Endothelial cell (in vitro differentiated cells): ENCODE results near the gene USP53. TPM values are rescaled to one million over a fixed set of nuclear protein-coding genes. Genes with fewer than 3 reads are reported as not detected.
"Not testable (repeated sequence)": the region's sequence is repeated elsewhere in the genome, so short reads cannot be mapped to it uniquely, and the experiment has no call there.

Experiments
- DNase-seq: peaks from one replicate; pipeline ENCODE4 v3.0.0; 2021; ENCODE audit warnings: low spot score
- H3K27ac Mint-ChIP-seq: one replicate; pipeline ENCODE4 v1.8.0; 2021; ENCODE audit warnings: mixed read lengths, inconsistent platforms; ENCODE audit not compliant: unreplicated experiment
- H3K27me3 Mint-ChIP-seq: one replicate; pipeline ENCODE4 v1.8.0; 2021; ENCODE audit warnings: mild to moderate bottlenecking, moderate library complexity, mixed read lengths, inconsistent platforms; ENCODE audit not compliant: unreplicated experiment
- H3K36me3 Mint-ChIP-seq: one replicate; pipeline ENCODE4 v1.8.0; 2021; ENCODE audit warnings: mild to moderate bottlenecking, low read depth, mixed read lengths, inconsistent platforms; ENCODE audit not compliant: unreplicated experiment
- H3K4me1 Mint-ChIP-seq: one replicate; pipeline ENCODE4 v1.8.0; 2021; ENCODE audit warnings: mild to moderate bottlenecking, mixed read lengths, inconsistent platforms; ENCODE audit not compliant: unreplicated experiment
- H3K4me3 Mint-ChIP-seq: one replicate; pipeline ENCODE4 v1.8.0; 2021; ENCODE audit warnings: mild to moderate bottlenecking, mixed read lengths, inconsistent platforms; ENCODE audit not compliant: unreplicated experiment
- H3K9me3 Mint-ChIP-seq: one replicate; pipeline ENCODE4 v1.8.0; 2021; ENCODE audit warnings: mixed read lengths, inconsistent platforms; ENCODE audit not compliant: unreplicated experiment
- total RNA-seq: library from RNA; stranded (reverse); fragmentation: NEBNext Ultra II Directional; extraction: Animal tissue kit (Norgen Biotek cat#: 25700); gene quantifications from one replicate; pipeline ENCODE4 v1.2.1, GENCODE V29; 2021; ENCODE audit not compliant: unreplicated experiment
- TF ChIP-seq, protein P1 (sequence below): fragments of 200-600 bp; sonication (generic); IDR thresholded peaks from one replicate; pipeline ENCODE4 v1.5.0; 2021; ENCODE audit warnings: antibody characterized with exemption; ENCODE audit not compliant: unreplicated experiment

The USP53 gene
- total RNA-seq, 1 donor from 2014 or later = 18.5 TPM

DNA sequence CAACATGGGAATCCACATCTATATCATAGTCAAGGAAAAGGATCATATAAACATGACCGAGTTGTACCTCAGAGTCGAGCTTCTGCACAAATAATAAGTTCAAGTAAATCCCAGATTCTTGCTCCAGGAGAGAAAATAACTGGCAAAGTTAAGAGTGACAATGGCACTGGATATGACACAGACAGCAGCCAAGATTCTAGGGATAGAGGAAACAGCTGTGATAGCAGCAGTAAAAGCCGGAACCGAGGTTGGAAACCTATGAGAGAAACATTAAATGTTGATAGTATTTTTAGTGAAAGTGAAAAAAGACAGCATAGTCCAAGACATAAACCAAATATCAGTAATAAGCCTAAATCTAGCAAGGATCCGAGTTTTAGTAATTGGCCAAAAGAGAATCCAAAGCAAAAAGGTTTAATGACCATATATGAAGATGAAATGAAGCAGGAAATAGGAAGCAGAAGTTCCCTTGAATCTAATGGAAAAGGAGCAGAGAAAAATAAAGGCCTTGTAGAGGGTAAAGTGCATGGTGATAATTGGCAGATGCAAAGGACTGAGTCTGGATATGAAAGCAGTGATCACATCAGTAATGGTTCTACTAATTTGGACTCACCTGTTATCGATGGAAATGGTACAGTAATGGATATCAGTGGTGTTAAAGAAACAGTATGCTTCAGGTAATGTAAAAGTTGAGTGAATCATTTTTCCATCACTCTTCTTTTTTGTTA is 59.0 kb downstream of the USP53 start:
- no peak for DNase-seq
- TF ChIP-seq, protein P1, sequence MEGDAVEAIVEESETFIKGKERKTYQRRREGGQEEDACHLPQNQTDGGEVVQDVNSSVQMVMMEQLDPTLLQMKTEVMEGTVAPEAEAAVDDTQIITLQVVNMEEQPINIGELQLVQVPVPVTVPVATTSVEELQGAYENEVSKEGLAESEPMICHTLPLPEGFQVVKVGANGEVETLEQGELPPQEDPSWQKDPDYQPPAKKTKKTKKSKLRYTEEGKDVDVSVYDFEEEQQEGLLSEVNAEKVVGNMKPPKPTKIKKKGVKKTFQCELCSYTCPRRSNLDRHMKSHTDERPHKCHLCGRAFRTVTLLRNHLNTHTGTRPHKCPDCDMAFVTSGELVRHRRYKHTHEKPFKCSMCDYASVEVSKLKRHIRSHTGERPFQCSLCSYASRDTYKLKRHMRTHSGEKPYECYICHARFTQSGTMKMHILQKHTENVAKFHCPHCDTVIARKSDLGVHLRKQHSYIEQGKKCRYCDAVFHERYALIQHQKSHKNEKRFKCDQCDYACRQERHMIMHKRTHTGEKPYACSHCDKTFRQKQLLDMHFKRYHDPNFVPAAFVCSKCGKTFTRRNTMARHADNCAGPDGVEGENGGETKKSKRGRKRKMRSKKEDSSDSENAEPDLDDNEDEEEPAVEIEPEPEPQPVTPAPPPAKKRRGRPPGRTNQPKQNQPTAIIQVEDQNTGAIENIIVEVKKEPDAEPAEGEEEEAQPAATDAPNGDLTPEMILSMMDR = no peak
- H3K4me3 Mint-ChIP-seq = no peak overlapping the region
- peaks cover 1% of the 10 kb centered on the region for H3K27me3 Mint-ChIP-seq
- H3K4me1 Mint-ChIP-seq = peaks cover 7% of the 10 kb centered on the region
- H3K36me3 Mint-ChIP-seq = peaks cover 8% of the 10 kb centered on the region
- no peaks in the 10 kb centered on the region for H3K9me3 Mint-ChIP-seq
- peak overlapping the region; percentile 37 for H3K27ac Mint-ChIP-seq

DNA sequence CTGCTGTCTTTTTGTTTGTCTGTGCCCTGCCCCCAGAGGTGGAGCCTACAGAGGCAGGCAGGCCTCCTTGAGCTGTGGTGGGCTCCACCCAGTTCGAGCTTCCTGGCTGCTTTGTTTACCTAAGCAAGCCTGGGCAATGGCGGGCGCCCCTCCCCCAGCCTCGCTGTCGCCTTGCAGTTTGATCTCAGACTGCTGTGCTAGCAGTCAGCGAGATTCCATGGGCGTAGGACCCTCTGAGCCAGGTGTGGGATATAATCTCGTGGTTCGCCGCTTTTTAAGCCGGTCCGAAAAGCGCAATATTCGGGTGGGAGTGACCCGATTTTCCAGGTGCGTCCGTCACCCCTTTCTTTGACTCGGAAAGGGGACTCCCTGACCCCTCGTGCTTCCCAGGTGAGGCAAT is 67.0 kb downstream of the USP53 start:
- H3K9me3 Mint-ChIP-seq, DNase-seq, H3K27me3 Mint-ChIP-seq, H3K4me1 Mint-ChIP-seq: not testable (repeated sequence)
- peak overlapping the region; percentile 81 for H3K4me3 Mint-ChIP-seq
- H3K36me3 Mint-ChIP-seq = peaks cover 10% of the 10 kb centered on the region
- peak overlapping the region; percentile 11 for H3K27ac Mint-ChIP-seq

DNA sequence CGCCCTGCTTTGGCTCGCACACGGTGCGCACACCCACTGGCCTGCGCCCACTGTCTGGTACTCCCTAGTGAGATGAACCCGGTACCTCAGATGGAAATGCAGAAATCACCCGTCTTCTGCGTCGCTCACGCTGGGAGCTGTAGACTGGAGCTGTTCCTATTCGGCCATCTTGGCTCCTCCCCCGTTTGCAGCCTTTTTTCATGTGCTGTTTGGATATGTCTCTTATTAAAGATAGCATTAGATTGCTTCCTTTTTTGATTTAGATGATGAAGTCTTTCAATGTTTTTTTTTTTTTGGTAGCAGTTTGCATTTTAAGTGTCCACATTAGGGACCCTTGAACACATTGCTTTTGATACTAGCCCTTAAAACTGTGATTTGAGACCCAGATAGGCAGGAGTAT is 67.4 kb downstream of the USP53 start:
- H3K4me1 Mint-ChIP-seq, DNase-seq, H3K27me3 Mint-ChIP-seq, H3K9me3 Mint-ChIP-seq: not testable (repeated sequence)
- Mint-ChIP-seq H3K4me3 (peak overlapping the region; percentile 81), H3K27ac (peak overlapping the region; percentile 11), H3K36me3 (peaks cover 10% of the 10 kb centered on the region)

DNA sequence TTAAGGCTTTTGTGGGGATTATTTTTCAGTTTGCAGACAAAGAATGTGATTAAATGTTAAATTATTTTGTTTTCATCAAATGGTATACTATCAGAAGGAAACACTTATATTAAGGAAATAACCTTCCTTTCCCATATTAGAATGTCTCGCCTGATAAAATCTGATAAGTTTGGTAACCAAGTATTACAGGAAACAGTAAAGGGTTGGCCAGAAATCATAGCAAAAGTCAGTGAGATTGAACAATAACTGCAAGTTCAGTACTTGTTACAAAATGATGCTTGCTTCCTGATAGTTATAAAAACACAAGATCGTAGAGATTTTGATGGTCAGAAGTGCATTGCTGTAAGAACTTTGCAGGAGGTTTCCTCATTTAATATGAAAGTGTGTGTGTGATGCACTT is 68.9 kb downstream of the USP53 start:
- DNase-seq = no peak
- Mint-ChIP-seq H3K4me3 (no peak overlapping the region), H3K4me1 (peaks cover 9% of the 10 kb centered on the region), H3K9me3 (no peaks in the 10 kb centered on the region), H3K27me3 (peaks cover 3% of the 10 kb centered on the region), H3K27ac (no peak overlapping the region), H3K36me3 (peaks cover 10% of the 10 kb centered on the region)
- TF ChIP-seq, protein P1 = no peak

GRCh38 chr4:119284876-119285780 is 72.6 kb downstream of the USP53 start:
- Mint-ChIP-seq H3K4me1 (peaks cover 6% of the 10 kb centered on the region), H3K9me3 (no peaks in the 10 kb centered on the region), H3K36me3 (peaks cover 5% of the 10 kb centered on the region), H3K27me3 (no peaks in the 10 kb centered on the region), H3K27ac (no peak overlapping the region), H3K4me3 (no peak overlapping the region)
- no peak for DNase-seq
- TF ChIP-seq, protein P1 = no peak
